ENCODE data around the gene NBPF6. TPM values are rescaled to one million over a fixed set of nuclear protein-coding genes. Genes with fewer than 3 reads are reported as not detected.
A peak's percentile ranks its signal among the peaks of the same experiment; 100 is the strongest.

Gene NBPF6
- total and polyA plus RNA-seq, 2 experiments from 2014 or later, result not detected

- H3K27ac ChIP-seq (ENCODE audit: low read depth), result no peak overlapping the region
- Mint-ChIP-seq H3K4me3 (no peak overlapping the region), H3K9me3 (no peaks in the 10 kb centered on the region; the same call in 2 of the 3 replicates), H3K4me1 (peaks cover 12% of the 10 kb centered on the region), H3K27ac (no peak overlapping the region), H3K27me3 (ENCODE audit: insufficient read depth, low read depth, poor library complexity) (no peaks in the 10 kb centered on the region), H3K36me3 (ENCODE audit: low read depth) (no peaks in the 10 kb centered on the region)
- no peaks in the 10 kb centered on the region for H3K4me1 ChIP-seq (ENCODE audit: insufficient read depth)
- DNase-seq (ENCODE audit: low spot score) (no peak), ATAC-seq (no peak)
- H2AFZ ChIP-seq, result no peak overlapping the region
- H3K4me3 ChIP-seq, result no peak overlapping the region
- TF ChIP-seq ZNF331 (CRISPR knock-in tag; IDR thresholded peaks at IDR 0.05; ENCODE audit: low read depth) (no peak), ZNF114 (CRISPR knock-in tag; IDR thresholded peaks at IDR 0.05) (no peak), CTCF (conservative IDR thresholded peaks at IDR 0.05; ENCODE audit: low read depth in 2 of 2) (no peak), STAT1 (IDR thresholded peaks at IDR 0.05; ENCODE audit: unreplicated experiment) (no peak), EZH2phosphoT487 (IDR thresholded peaks at IDR 0.05; ENCODE audit: unreplicated experiment) (no peak), JUNB (IDR thresholded peaks at IDR 0.05; ENCODE audit: unreplicated experiment) (no peak), ETS1 (IDR thresholded peaks at IDR 0.05) (no peak), NANOG (IDR thresholded peaks at IDR 0.05; ENCODE audit: borderline replicate concordance) (no peak), POLR2AphosphoS5 (IDR thresholded peaks at IDR 0.05; ENCODE audit: low read depth) (no peak), EZH2 (IDR thresholded peaks at IDR 0.05; ENCODE audit: low read depth, unreplicated experiment) (no peak)
- no peaks in the 10 kb centered on the region for H4K20me1 ChIP-seq (replicated peaks; ENCODE audit: insufficient read depth)
- no peaks in the 10 kb centered on the region for H3F3A ChIP-seq (replicated peaks; ENCODE audit: low read depth)
- no peak overlapping the region for H3K4me2 ChIP-seq
- no peaks in the 10 kb centered on the region for H3K79me2 ChIP-seq (replicated peaks; ENCODE audit: insufficient read depth)
- peaks cover 11% of the 10 kb centered on the region; the same call in 1 of the 2 replicates for H3K9me2 ChIP-seq (ENCODE audit: insufficient read depth)
- no peaks in the 10 kb centered on the region for H3K27me3 ChIP-seq (ENCODE audit: insufficient read depth)
- no peaks in the 10 kb centered on the region for H3K36me3 ChIP-seq (ENCODE audit: insufficient read depth)
Measured at GRCh38 chr1:108502624-108503023, 52.5 kb downstream of the NBPF6 start.

GRCh38 chr1:108503062-108503733, 53.1 kb downstream of the NBPF6 start:
- Histone ChIP-seq H3K36me3 (ENCODE audit: insufficient read depth) (no peaks in the 10 kb centered on the region), H3F3A (replicated peaks; ENCODE audit: low read depth) (no peaks in the 10 kb centered on the region), H2AFZ (no peak overlapping the region), H3K4me1 (ENCODE audit: insufficient read depth) (no peaks in the 10 kb centered on the region), H3K79me2 (replicated peaks; ENCODE audit: insufficient read depth) (no peaks in the 10 kb centered on the region), H3K9me2 (ENCODE audit: insufficient read depth) (peaks cover 11% of the 10 kb centered on the region; the same call in 1 of the 2 replicates), H3K4me3 (no peak overlapping the region), H3K27me3 (ENCODE audit: insufficient read depth) (no peaks in the 10 kb centered on the region), H3K27ac (ENCODE audit: low read depth) (peak overlapping the region; percentile 78; the same call in 1 of the 2 replicates), H4K20me1 (replicated peaks; ENCODE audit: insufficient read depth) (no peaks in the 10 kb centered on the region), H3K4me2 (no peak overlapping the region)
- no peak for ATAC-seq
- peaks cover 12% of the 10 kb centered on the region for H3K4me1 Mint-ChIP-seq
- H3K27ac Mint-ChIP-seq, result no peak overlapping the region
- no peaks in the 10 kb centered on the region; the same call in 2 of the 3 replicates for H3K9me3 Mint-ChIP-seq
- H3K27me3 Mint-ChIP-seq (ENCODE audit: insufficient read depth, low read depth, poor library complexity), result no peaks in the 10 kb centered on the region
- peak; percentile 79 for DNase-seq (ENCODE audit: low spot score)
- H3K4me3 Mint-ChIP-seq, result no peak overlapping the region
- H3K36me3 Mint-ChIP-seq (ENCODE audit: low read depth), result no peaks in the 10 kb centered on the region
- TF ChIP-seq CTCF (conservative IDR thresholded peaks at IDR 0.05; ENCODE audit: low read depth in 2 of 2), result no peak
- TF ChIP-seq ZNF331 (CRISPR knock-in tag; IDR thresholded peaks at IDR 0.05; ENCODE audit: low read depth), result no peak
- no peak for TF ChIP-seq JUNB (IDR thresholded peaks at IDR 0.05; ENCODE audit: unreplicated experiment)

All from GM23338 (cell line).